Retinal pigment epithelial cell (primary cell): Measurements from ENCODE around the gene DOP1B.
A peak's percentile ranks its signal among the peaks of the same experiment; 100 is the strongest.

Source experiments
- DNase-seq: peaks from one replicate; pipeline ENCODE4 v3.0.0-alpha.2; 2010; ENCODE audit warnings: low read depth
- H3K4me3 ChIP-seq: 2 replicates; pipeline ENCODE4 v1.5.1; 2011; ENCODE audit warnings: mild to moderate bottlenecking, low read length, control low read depth, moderate library complexity
- CTCF ChIP-seq: conservative IDR thresholded peaks from 2 replicates; pipeline ENCODE4 v1.5.1; 2011; ENCODE audit warnings: low read depth, low read length, control low read depth, inconsistent platforms

Gene DOP1B

GRCh38 chr21:36156339-36156814 lies 247 bp upstream of the DOP1B start:
- peak overlapping the region; percentile 63 for H3K4me3 ChIP-seq
- no peak for TF ChIP-seq CTCF
- DNase-seq = peak; percentile 89

- H3K4me3 ChIP-seq = no peak overlapping the region
- no peak for TF ChIP-seq CTCF
- DNase-seq = no peak
Measured at GRCh38 chr21:36159356-36159921, 2.8 kb downstream of the DOP1B start.

GRCh38 chr21:36160850-36161178 lies 4.2 kb downstream of the DOP1B start:
- TF ChIP-seq CTCF = no peak
- H3K4me3 ChIP-seq = no peak overlapping the region
- no peak for DNase-seq

- H3K4me3 ChIP-seq = no peak overlapping the region
- no peak for TF ChIP-seq CTCF
- no peak for DNase-seq
Measured at GRCh38 chr21:36162631-36163030, 6.0 kb downstream of the DOP1B start.

- no peak for DNase-seq
- no peak overlapping the region for H3K4me3 ChIP-seq
- TF ChIP-seq CTCF = no peak
Measured at GRCh38 chr21:36163750-36164741, 7.4 kb downstream of the DOP1B start.

GRCh38 chr21:36165356-36165755 lies 8.7 kb downstream of the DOP1B start:
- DNase-seq = no peak
- TF ChIP-seq CTCF = no peak
- H3K4me3 ChIP-seq = no peak overlapping the region
